ENCODE data around the gene PIM3. TPM values are rescaled to one million over a fixed set of nuclear protein-coding genes. Genes with fewer than 3 reads are reported as not detected.

PIM3 gene
- total and polyA plus RNA-seq, 2 of the 8 experiments (the other 6 are each of a cell fraction or from before 2014, with no cell fraction given), result 22.6 to 30.0 TPM

DNA sequence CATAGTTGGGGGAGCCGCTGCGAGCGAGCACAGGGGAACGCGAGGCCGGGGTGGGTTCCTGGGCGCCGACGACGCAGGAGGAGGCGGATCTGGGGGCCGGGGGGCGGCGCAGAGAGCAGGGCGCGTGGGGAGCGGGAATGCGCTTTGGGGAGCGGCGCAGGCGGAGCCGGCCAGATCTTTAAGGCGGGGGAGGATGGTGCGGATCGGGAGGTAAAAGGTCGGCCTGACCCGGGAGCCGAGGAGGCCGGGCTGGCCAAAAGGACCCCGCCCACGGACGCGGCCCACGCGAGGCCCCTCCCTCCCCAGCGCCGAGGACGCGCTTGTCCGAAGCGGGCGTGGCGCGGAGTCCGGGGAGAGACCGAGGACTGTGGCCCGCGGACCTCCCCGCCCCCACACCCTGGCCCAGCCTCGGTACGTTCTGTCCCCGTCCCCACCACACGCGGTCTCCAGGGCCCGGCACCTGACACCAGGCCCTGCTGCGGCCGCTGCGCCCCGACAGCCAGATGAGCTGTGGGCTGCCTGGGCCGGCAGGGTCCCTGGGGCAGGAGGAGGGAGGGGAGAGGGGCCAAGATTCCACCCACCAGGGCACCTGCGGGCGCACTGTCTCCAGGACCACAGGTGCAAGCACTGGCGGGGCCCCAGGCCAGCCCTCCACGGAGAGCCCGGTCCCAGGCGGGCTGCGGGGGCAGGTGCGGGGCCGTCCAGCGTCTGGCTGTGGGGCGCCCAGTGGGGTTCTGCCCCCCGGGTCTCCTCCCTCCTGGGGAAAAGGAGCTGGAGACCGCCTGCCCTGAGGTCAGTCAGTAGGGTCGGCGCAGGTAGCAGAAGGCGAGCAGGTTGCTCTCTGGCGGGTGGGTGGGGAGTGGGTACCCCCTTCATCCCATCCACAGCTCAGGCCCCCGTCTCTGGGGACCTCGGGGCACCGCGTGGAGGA is 10.9 kb downstream of the PIM3 start (continued):
- 0 out of 2 replicates have a peak, but pooled peaks have one; percentile 49 for TF ChIP-seq TAF1 (IDR thresholded peaks at IDR 0.05; ENCODE audit: low read depth, low read length)
- TF ChIP-seq KDM4A (IDR thresholded peaks at IDR 0.05; ENCODE audit: low read depth, low read length, severe bottlenecking), result peak; percentile 59
- TF ChIP-seq POU5F1 (IDR thresholded peaks at IDR 0.05; ENCODE audit: low read depth, low read length), result no peak
- no peak for TF ChIP-seq TAF7 (optimal IDR thresholded peaks at IDR 0.05; ENCODE audit: borderline replicate concordance, low read depth, low read length)
- TF ChIP-seq CBX5 (IDR thresholded peaks at IDR 0.05; ENCODE audit: low read depth, low read length), result no peak
- TF ChIP-seq FOSL1 (IDR thresholded peaks at IDR 0.05; ENCODE audit: insufficient read depth, low read depth, low read length), result no peak
- no peak for TF ChIP-seq SIX5 (IDR thresholded peaks at IDR 0.05; ENCODE audit: low read depth, low read length)
- TF ChIP-seq NRF1 (IDR thresholded peaks at IDR 0.05; ENCODE audit: low read depth, low read length), result no peak
- no peak; the same call in none of the 2 replicates for TF ChIP-seq E2F6 (IDR thresholded peaks at IDR 0.05)
- peak; percentile 60 for TF ChIP-seq SUZ12 (IDR thresholded peaks at IDR 0.05; ENCODE audit: low read length)
- TF ChIP-seq POLR2A (IDR thresholded peaks at IDR 0.05; ENCODE audit: control extremely low read depth in 1 of 2, low read depth in 2 of 2, low read length in 2 of 2), result no peak
- TF ChIP-seq CTCF (IDR thresholded peaks at IDR 0.05; ENCODE audit: control extremely low read depth in 1 of 3, insufficient read depth in 1 of 3, low read depth in 1 of 3, low read length in 3 of 3), result no peak
- TF ChIP-seq TBP (IDR thresholded peaks at IDR 0.05; ENCODE audit: low read depth, low read length), result no peak
- TF ChIP-seq EGR1 (IDR thresholded peaks at IDR 0.05; ENCODE audit: borderline replicate concordance, low read depth, low read length), result 0 out of 2 replicates have a peak, but pooled peaks have one; percentile 44

All from H1 (cell line).